ENCODE results near the gene ADCY5. TPM values are rescaled to one million over a fixed set of nuclear protein-coding genes. Genes with fewer than 3 reads are reported as not detected.

The ADCY5 gene
- polyA plus RNA-seq, 4 donors: 7.2 to 11.1 (median 9.9) TPM

DNA sequence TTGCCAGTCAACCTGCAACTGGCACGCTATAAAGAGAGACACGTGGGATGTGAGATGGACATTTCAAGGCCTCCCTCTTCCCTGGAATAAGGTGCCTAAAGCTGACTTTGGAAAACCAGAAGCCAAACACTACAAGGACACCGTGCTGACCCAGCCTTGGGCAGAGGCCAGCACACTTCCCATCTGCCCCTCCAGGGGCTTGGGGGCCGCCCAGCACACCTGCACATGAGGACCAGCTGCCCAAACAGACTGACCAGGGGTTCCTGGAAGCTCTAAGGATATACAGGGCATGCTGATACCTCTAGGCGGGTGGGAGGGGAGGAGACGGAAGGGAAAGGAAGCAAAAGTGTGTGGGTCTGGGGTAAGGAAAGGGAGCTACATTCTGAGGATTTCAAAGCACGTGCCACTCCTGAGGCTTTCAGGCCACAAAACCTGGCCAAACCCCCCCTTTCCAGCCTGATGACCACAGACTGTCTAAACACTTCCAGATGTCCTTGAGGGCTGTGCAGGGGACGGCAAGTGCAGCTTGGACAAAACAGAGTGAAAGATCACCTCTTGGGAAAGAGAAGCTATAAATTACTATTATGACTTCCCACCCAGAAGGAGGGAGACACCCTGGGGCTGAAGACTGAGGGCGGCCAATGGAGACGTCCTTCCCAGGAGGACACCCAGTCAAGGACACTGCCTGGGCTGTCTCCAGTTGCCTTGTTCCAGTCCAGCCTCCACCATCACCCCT is 57.9 kb downstream of the ADCY5 start:
- no peak for DNase-seq (ENCODE audit: low read depth in 4 of 4, low spot score in 3 of 4)

DNA sequence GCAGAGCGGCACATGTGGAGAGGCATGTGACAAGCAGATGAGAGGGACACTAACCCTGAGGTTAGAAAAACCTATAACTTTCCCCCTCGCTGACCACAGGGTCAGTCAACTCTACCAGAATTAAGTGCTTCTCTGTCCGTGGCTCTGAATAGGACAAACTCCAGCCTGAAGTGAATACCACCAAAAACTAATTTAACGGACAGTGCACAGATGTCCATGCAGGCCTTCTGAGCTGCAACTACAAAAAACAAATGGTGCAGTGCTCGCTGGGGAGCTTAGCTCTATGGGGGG is 59.3 kb downstream of the ADCY5 start:
- DNase-seq (ENCODE audit: low read depth in 4 of 4, low spot score in 3 of 4): no peak

DNA sequence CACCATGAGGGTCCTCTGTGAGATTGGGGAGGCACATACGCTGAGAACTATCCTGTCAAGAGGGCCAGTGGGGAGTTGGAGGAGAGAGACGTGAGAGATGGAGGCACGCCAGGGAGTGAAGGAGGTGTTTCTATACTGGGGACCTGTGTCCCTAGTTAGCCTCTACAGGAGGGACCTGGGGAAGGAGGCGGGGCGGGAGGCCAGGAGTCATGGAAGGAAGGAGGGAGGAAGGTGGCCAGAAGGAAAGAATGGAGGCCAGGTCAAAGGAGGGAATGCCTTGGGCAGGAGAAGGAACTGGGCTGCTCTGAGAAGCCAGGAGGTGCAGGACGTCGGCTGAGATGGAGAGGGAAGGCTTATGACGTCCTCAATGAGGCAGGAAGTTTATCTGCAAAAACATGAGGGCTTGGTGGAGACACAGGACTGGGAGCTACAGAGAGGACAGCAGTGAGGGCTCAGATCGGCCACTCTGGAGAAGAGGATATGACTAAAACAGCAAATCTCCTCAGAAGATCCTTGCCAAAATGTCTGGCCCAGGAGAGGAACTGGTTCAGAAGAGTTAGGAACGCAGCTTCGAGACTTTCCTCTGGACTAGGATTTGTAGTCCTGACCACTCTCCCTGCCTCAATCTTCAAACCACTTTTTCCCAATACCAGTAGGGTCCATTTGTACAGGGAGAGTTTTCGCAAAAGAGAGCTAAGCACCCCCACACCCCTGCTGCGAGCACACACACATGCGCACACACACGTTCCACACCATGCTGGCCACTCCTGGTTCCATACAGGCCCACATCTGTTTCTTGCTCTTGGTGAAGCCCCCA is 59.9 kb downstream of the ADCY5 start:
- DNase-seq (ENCODE audit: low read depth in 4 of 4, low spot score in 3 of 4): no peak

DNA sequence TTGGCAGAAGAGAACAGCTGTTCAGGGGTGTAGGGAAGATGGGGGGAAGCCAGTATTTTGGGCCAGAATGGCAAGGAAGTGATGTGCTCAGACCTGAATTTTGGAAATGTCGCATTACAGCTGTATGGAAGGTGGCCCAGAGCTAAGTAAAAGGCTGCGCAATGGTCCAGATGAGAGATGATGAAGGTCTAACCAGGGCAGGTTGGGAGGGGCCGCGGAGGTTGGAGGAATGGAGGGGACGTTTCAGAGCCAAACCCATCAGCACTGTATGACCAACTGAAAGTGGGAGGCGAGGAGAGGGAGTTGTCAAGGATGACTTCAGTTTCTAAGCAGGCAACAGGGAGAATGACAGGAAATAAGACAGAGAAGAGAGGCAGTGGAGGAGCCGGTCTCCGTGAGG is 60.8 kb downstream of the ADCY5 start:
- DNase-seq (ENCODE audit: low read depth in 4 of 4, low spot score in 3 of 4): no peak

DNA sequence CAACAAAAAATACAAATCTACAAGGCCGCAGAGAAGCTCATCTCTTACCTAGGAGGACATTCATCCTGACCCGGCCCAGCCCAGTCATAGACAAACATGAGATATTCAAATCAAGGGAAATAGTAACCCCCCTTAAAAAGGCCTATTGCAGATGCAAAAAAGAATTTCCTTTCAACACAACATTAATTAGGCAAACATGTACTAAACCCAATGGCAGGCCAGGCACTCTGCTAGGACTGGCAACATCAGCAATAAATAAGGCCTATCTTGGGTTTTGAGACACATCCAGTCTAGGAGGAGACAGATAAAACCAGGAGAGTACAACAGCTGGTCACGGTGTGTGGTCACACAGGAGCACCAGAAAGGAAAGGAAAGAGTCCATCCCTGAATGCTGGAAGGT is 61.4 kb downstream of the ADCY5 start:
- no peak for DNase-seq (ENCODE audit: low read depth in 4 of 4, low spot score in 3 of 4)

DNA sequence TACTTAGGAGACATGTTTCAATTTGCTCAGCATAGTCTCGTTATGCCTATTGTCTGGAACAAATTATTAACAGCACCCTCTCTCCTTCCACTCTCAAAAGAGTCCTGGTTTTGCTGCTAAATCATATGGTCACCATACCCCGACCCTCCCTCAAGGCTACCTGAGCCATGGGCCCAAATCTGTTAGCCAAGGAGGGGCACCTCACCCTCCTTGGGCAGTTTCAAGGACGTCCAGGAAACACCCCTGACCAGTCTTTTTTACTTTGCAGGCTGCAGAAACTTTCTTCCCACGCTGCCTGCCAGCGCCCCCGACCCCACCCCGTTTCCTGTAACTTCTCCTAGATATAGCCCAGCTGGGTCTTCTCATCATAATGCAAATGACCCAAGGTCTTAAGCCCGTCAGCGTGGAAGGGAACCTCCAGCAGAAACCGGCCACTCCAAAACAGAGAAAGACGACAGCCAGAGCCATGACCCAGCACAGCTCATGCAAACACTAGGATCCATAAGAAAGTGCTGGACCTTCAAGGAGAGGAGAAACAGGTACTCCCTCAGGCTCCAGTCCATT is 62.3 kb downstream of the ADCY5 start:
- peak in 3 of 4 donors; percentile 59 to 68 (median 65) for DNase-seq (ENCODE audit: low read depth in 4 of 4, low spot score in 3 of 4)

DNA sequence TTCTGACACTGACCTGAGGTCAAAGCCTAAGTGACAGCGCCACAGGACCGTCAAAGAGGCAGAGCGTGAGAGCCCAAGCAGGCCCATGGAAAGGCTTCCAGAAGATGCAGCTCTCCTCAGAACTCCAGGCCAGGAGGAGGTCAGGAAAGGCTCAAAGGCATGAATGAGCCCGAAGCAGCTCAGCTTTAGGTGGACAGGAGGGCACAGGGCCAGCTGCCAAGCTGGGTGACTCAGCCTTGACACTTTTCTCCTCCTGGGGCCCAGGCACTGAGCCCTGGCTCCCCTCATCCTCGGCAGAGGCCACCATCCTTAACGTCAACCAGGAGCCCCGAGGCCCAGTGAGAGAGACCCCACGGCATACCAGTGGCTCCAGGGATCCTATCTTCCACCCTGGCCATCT is 62.9 kb downstream of the ADCY5 start:
- no peak for DNase-seq (ENCODE audit: low read depth in 4 of 4, low spot score in 3 of 4)

DNA sequence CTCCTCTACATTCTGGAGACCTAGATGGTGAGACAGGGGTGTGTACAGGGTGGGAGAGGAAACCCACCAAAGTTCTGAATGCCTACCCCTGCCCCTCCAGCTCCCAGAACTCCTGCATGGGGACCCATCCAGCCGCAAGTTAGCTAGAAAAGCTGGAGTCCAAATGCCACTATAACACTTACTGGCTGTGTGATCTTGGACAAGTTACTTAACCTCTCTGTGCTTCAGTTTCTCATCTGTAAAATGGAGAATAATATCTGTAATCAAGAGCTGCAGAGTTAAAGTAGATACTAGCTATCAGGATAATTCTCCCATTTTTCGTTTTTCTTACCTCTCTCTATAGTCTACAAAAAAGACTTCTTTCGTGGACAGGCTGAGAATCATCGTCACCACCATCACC is 63.4 kb downstream of the ADCY5 start:
- no peak for DNase-seq (ENCODE audit: low read depth in 4 of 4, low spot score in 3 of 4)

DNA sequence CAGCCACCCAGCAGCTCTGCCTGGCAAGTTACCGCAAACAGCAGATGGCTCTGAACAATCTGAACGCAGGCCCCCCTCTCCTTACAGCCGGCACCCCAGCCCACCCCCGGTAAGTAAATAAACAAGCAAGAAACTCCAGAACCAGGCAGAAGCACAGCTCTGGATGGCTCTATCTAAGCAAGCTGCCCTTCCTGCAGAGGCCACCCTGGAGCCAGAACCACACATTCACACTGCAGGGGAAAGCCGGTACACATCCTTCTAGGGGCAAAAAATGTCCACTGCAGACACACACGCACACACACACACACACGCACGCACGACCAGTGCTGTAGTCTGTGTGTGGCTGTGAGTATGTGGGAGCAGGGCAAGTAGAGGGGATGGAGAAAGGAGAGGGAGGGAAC is 63.9 kb downstream of the ADCY5 start:
- no peak for DNase-seq (ENCODE audit: low read depth in 4 of 4, low spot score in 3 of 4)

DNA sequence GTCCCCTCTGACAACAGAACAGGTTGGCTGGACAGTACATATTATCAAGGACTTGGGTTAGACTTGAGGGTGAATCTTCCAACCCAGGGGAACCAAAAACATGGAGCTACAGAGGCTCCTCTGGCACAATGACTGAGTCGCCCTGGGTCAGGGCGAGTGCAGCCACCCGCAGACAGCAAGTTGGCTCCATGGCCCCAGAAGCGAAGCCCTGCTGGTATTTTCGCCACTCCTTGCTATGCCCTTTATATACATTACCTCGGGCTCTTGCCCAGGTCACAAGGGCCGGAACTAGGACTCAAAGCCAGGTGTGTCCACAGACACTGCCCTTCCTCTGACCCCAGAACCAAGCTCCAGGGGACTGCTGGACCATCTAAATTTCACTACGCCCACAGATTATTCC is 64.6 kb downstream of the ADCY5 start:
- DNase-seq (ENCODE audit: low read depth in 4 of 4, low spot score in 3 of 4): no peak

DNA sequence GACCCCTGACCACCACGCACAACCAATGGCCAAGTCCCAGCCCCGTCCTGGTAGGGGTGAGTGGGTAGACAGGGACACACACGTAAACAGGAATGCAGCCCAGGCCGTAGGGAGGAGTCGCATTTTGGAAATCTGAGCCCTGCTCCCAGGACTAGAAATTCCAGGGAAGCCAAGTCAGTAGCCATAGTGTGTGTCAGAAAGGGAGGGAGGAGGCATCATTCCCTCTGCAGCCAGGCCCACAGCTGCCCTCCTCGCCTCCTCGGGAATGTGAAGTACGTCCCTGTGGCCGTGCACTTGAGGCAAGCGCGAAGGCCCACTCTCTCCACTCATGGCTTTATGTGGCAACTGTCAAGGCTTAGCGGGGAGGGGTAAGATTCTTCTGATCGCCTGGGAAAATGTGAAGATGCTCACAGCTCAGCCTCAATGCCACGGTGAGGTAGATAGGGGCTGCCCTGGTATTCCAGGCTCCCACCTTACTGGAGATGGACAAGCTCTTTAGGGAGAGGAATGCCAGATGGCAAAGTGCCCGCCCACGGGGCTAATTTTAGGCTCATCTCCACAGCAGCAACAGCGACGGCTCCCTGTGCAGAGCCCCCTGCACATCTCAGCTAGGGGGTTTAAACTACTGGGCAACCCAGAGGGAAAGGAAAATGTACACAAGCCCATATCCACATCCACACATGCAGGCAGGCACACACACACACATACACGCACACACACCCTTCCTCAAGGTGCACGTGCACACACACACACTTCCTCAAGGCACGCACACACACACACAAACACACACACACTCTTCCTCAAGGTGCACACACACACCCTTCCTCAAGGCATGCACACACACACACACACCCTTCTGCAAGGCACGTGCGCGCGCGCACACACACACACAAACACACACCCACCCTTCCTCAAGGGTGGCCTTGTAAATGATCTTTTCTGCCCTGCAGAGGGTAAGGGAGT is 65.5 kb downstream of the ADCY5 start:
- DNase-seq (ENCODE audit: low read depth in 4 of 4, low spot score in 3 of 4): no peak

DNA sequence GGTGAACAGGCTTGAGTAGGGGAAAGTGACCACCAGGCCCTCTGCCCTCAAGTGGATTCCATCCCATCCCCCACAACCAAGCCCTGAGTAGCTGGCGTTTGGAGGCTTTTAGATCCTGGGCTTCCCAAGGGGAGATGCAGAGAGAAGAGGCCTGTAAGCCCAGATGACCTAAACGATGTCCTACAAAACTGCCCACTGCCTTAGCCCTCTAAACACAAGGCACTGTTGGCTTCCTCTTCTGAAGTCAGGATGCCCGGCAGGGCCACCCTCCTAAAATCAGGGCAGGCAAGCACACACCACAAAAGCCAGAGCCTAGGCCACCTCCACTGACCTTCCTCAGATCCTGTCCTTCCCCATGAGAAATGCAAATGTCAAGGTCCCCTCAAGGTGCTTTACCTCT is 68.6 kb downstream of the ADCY5 start:
- no peak for DNase-seq (ENCODE audit: low read depth in 4 of 4, low spot score in 3 of 4)

DNA sequence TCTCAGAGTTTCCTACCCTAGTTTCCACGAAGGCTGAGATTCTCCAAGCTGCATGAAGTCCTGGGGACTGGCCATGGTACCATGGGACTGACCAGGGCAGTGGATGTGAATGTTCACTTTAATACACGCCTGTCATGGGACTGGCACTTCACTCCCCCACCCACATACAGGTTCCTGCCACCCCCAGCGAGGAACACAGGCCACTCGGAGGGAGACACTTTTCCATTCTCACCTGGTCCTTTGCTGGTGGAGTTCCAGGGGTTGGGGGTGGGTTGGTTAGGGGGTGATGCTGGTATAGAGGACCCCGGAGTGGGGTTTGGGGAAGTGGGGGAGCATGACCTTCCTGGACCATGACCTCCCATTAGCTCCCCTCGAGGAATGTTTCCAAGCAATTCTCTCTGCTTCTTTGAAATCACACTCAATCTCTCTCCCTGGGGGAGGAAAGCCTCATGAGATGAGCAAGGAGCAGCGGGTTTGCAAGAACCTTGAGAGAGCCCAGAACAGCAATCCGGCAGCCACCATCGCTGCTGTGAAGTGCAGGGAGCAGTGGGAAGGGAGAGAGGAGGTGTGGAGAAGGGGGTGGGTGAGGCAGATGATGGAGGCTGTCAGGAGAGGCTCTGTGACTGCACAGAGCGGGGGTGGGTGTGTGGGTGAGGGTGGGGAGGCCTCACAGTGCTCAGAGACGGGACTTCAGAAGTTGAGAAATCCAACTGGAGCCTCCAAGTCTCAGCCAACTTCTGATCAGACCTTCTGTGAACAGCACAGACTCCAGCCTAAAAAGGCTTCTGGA is 69.7 kb downstream of the ADCY5 start:
- DNase-seq (ENCODE audit: low read depth in 4 of 4, low spot score in 3 of 4): no peak

DNA sequence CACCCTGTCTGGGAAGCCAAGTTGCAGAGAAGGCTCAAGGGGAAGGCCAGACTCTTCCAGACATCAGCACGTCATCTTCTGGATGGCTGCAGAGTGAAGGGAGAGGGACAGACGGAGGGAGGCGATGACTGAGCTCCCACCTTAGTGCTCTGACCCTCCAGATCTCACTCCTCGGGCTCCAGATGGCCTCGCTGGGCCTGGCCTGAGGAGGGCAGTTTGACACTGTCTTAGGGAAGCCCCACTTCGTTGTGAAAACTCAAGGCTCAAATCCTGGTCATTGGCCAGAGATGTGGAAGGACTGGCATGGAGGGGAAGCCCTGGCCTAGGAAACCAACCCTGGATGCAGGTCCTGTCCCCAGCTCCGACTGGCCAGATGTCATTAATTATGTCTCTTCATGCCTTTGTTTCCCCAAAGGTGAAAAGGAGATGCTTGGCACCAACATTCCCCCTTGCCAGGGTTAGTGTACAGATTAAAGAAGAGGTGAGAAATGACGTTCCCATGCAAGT is 70.4 kb downstream of the ADCY5 start:
- no peak for DNase-seq (ENCODE audit: low read depth in 4 of 4, low spot score in 3 of 4)

DNA sequence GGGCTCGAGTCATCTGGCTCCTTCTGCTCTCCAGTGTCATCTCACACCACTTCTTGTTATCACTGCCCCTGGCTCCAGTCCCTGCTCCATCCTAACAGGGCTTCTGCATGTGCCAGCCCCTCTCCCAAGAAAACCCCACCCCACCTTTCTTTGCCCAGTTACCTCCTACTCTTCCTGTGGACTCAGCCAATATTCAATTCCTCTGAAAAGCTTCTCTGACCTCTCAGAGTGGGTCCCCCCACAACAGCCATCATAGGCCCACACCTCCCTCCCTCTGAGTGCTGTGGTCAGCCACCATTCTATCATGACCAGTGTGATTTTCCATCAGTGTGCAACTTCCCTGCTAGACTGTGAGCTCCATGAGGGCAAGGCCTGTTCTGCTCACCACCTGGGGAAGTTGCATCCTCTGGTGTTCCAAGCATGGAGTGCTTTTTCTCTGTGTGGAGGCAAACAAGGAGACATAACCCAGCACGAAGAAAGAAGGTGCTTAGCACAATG is 71.6 kb downstream of the ADCY5 start:
- DNase-seq (ENCODE audit: low read depth in 4 of 4, low spot score in 3 of 4): no peak

DNA sequence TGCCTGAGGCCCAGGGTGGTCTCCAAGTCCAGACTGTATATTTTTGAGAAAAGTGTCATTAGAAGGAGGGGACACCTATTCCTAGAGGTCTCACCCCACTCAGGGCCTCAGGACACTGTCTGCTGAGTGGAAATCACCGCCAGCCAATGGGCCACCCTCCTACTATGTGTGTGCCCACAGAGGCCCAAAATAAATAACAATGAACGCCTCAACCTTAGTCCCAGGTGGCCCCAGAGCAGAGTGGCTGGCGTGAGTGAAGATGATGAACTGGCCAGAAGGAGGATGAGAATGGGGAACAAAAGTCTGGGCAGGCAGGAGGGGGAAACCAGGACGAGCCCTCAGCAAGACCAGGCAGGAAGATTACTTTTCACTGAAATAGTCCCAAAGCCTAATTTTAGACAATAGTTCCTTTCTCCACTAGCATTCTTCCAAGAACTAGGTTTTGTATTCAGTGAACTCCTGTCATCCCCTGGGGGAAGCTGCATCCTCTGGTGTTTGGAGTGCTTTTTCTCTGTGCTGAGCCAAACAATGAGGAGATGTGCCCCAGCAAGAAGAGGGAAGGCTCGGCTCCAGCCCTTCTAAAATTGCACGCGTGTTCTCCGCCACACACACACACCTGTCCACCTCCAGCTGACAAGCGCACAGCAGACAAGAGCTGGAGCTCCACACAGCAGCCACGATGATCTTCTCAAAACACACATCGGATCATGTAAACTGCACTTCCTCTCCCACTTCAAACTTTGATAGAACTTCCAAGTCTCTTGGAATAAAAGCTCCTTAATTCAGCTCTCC is 72.2 kb downstream of the ADCY5 start:
- no peak for DNase-seq (ENCODE audit: low read depth in 4 of 4, low spot score in 3 of 4)

DNA sequence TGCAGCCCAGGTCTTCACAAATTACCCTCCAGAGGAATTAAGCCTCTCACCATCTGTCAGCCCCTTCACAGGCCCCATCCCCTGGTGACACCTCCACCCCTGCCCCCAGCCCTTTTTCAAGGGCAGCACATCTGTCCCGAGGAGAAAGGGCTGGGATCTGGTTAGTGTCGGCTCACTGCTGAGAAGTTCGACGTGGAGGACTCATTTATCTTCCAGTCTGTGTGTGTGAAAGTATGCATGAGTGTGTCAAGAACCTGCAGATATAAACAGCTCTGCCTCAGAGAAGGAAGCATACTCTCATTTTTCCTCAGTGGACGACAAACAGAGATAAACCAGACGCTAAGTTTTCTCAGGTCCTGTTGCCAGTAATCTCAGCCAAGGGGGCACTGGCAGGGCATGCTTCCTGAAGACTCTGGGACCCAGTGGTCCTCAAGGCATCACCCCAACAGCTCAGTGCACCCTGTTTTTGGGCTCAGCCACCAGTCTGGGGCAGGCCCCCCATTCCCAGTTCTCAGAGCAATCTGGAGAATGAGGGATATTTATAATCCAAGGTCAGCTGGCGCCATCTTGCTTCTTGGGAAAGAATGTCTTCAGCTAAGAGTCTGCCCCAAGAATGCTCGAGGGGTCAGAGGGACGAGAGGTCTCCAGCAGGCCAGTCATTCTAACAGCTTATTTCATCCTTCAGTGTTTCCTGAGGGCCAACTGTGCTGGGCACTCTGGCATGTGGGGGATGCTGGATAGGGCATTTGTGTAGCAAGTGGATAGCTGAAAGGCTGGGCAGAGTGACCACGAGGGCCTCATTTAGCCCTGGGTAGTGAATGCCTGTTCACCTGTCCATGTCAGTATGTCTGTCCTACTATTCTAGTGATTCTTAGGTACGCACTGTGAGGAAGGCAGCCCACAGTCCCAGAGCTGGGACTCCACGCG is 73.6 kb downstream of the ADCY5 start:
- DNase-seq (ENCODE audit: low read depth in 4 of 4, low spot score in 3 of 4): no peak

DNA sequence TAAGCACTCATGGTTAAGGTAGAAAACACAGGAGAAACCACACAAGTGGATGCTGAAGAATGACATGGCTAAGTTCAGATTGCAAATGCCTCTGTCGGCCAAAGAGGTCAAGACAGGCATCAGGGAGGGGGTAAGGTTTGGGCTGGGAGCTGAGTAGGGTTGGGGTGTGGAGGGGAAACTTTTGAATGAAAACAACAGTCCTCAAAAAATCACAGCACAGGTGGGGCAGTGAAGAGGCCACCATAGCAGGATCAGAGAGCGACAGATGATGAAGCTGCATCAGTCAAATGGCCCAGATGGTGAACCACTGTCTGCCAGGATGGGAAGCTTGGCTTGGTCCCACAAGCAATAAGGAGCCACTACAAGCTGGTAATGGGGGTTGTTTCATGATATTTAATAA is 74.9 kb downstream of the ADCY5 start:
- DNase-seq (ENCODE audit: low read depth in 4 of 4, low spot score in 3 of 4): no peak

All from left renal pelvis (tissue), 4 donors.